GM23248 (cell line): Measurements from ENCODE around the gene DPP9. TPM values are rescaled to one million over a fixed set of nuclear protein-coding genes. Genes with fewer than 3 reads are reported as not detected.

Source experiments
- DNase-seq: peaks from one replicate; pipeline ENCODE4 v3.0.0-alpha.2; 2015
- H2AFZ ChIP-seq: fragments of 200-600 bp; sonication (generic); 2 replicates; pipeline ENCODE4 v1.6.1; 2016; ENCODE audit warnings: antibody characterized with exemption
- H3F3A ChIP-seq: fragments of 200-600 bp; sonication (generic); 2 replicates; pipeline ENCODE4 v1.6.1; 2016; ENCODE audit warnings: mild to moderate bottlenecking, antibody characterized with exemption, mixed run types; ENCODE audit not compliant: insufficient read depth
- H3K27ac ChIP-seq: fragments of 200-600 bp; sonication (generic); 2 replicates; pipeline ENCODE4 v1.5.1; 2016; ENCODE audit warnings: mild to moderate bottlenecking
- H3K27me3 ChIP-seq: fragments of 200-600 bp; sonication (generic); replicated peaks from 2 replicates; pipeline ENCODE4 v1.6.1; 2016; ENCODE audit warnings: mild to moderate bottlenecking; ENCODE audit not compliant: insufficient read depth
- H3K36me3 ChIP-seq: fragments of 200-600 bp; sonication (generic); 2 replicates; pipeline ENCODE4 v1.6.1; 2016; ENCODE audit warnings: low read depth, mild to moderate bottlenecking
- H3K4me1 ChIP-seq: fragments of 200-600 bp; sonication (generic); 2 replicates; pipeline ENCODE4 v1.6.1; 2016; ENCODE audit warnings: mild to moderate bottlenecking; ENCODE audit not compliant: insufficient read depth
- H3K4me2 ChIP-seq: fragments of 200-600 bp; sonication (generic); one replicate; pipeline ENCODE4 v1.6.1; 2016; ENCODE audit warnings: mild to moderate bottlenecking; ENCODE audit not compliant: unreplicated experiment
- H3K4me3 ChIP-seq: fragments of 200-600 bp; sonication (generic); 2 replicates; pipeline ENCODE4 v1.5.1; 2016; ENCODE audit warnings: mild to moderate bottlenecking
- H3K79me2 ChIP-seq: fragments of 200-600 bp; sonication (generic); 2 replicates; pipeline ENCODE4 v1.6.1; 2016; ENCODE audit warnings: mild to moderate bottlenecking; ENCODE audit not compliant: insufficient read depth
- H3K9ac ChIP-seq: fragments of 200-600 bp; sonication (generic); 2 replicates; pipeline ENCODE4 v1.6.1; 2016; ENCODE audit warnings: mild to moderate bottlenecking
- H3K9me2 ChIP-seq: fragments of 200-600 bp; sonication (generic); 2 replicates; pipeline ENCODE4 v1.6.1; 2016; ENCODE audit warnings: mixed run types, mild to moderate bottlenecking, moderate library complexity; ENCODE audit not compliant: insufficient read depth
- H3K9me3 ChIP-seq: fragments of 200-600 bp; sonication (generic); one replicate; pipeline ENCODE4 v1.6.1; 2017; ENCODE audit warnings: low read depth
- H4K20me1 ChIP-seq: fragments of 200-600 bp; sonication (generic); 2 replicates; pipeline ENCODE4 v1.6.0; 2016; ENCODE audit not compliant: insufficient read depth
- EZH2 ChIP-seq: fragments of 200-600 bp; sonication (generic); IDR thresholded peaks from 2 replicates; pipeline ENCODE4 v1.6.1; 2018; ENCODE audit warnings: antibody characterized with exemption, mild to moderate bottlenecking; ENCODE audit not compliant: insufficient read depth, poor library complexity, severe bottlenecking
- EZH2phosphoT487 ChIP-seq: fragments of 200-600 bp; sonication (generic); IDR thresholded peaks from 2 replicates; pipeline ENCODE4 v1.6.1; 2018; ENCODE audit warnings: antibody characterized with exemption, moderate library complexity, mild to moderate bottlenecking, low read depth; ENCODE audit not compliant: insufficient read depth
- WGBS, 2 experiments: methylation state at CpG; one replicate each; pipeline ENCODE4 v1.1.6; 2015 to 2017; ENCODE audit warnings: low lambda C conversion rate in 2 of 2, low coverage in 1 of 2; ENCODE audit errors: missing lambda C conversion rate in 2 of 2; 5-methylcytosine and 5-hydroxymethylcytosine counted together
- in situ Hi-C: fragments of 300-500 bp; cut with MboI; formaldehyde crosslinking; loops from 2 replicates; pipeline ENCODE4 v1.15.0; 2020
- polyA plus RNA-seq: library from polyadenylated mRNA; unstranded; fragments of >200 nt; fragmentation: Nextera tagmentation; extraction: Ambion mirVana; gene quantifications from 2 replicates; pipeline ENCODE4 v1.2.1, GENCODE V29; 2016
- total RNA-seq: library from RNA; depleted of rRNA; stranded (reverse); fragments of >200 nt; shearing (Covaris generic); gene quantifications from 2 replicates; pipeline ENCODE4 v1.2.3, GENCODE V29; 2014

Gene DPP9
- total and polyA plus RNA-seq, 2 experiments from 2014 or later, result 33.0 to 50.3 TPM

DNA sequence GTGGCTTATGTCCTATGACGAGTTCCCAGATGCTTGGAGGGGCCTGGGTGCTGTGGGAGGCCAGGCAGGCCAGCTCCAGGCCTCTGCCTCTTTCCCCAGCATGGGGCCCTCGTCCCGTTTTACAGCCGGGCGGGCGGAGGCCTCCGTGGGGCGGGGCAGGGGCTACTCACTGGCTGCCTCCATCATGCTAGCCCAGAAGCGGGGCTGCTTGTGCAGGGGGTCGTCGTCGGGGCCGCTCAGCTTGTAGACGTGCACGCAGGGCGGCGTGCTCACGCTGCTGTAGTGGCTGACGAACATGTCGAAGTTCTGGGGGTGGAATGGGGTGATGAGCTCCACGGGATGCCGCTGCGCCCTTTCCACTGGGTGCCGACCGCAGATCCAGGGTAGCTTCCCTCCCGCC lies 35.1 kb downstream of the DPP9 start:
- no peaks in the 10 kb centered on the region for H3K9me2 ChIP-seq
- no peaks in the 10 kb centered on the region; the same call in 1 of the 2 replicates for H3K36me3 ChIP-seq
- no peaks in the 10 kb centered on the region for H4K20me1 ChIP-seq
- H3K4me2 ChIP-seq, result no peak overlapping the region
- H3K9me3 ChIP-seq, result no peaks in the 10 kb centered on the region
- WGBS, 2 experiments, result 92 to 95% methylated on average over 22 to 24 of the region's 26 CpGs
- no peaks in the 10 kb centered on the region for H3K79me2 ChIP-seq
- H3K27ac ChIP-seq, result no peak overlapping the region
- DNase-seq, result no peak
- no peak overlapping the region for H2AFZ ChIP-seq
- H3K4me1 ChIP-seq, result no peaks in the 10 kb centered on the region
- H3F3A ChIP-seq, result no peaks in the 10 kb centered on the region
- TF ChIP-seq EZH2 (no peak), EZH2phosphoT487 (no peak)
- no peak overlapping the region for H3K9ac ChIP-seq
- in situ Hi-C loops, result no loop called here
- no peaks in the 10 kb centered on the region for H3K27me3 ChIP-seq
- H3K4me3 ChIP-seq, result no peak overlapping the region

DNA sequence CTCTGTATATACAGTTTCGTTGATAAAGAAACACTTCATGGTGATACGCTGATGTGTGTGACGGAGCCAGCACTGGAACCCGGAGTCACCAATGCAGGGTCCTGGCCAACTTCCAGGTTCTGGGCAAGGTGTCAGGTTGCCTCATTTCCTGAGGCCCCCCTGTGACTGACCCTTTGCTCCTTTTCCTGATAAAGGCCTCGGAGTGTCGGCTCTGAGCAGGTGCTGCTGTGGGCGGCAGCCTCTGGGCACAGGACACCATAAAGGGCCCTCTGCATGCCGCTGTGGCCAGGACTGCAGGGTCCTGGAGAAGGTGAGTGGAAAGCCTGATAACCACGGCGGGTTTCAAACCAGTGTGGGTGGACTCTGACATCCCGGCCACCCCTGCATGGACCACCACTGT lies 36.2 kb downstream of the DPP9 start:
- H3K27ac ChIP-seq, result no peak overlapping the region
- in situ Hi-C loops, result no loop called here
- no peaks in the 10 kb centered on the region for H3K9me2 ChIP-seq
- no peaks in the 10 kb centered on the region for H3K79me2 ChIP-seq
- no peaks in the 10 kb centered on the region for H3K27me3 ChIP-seq
- H3K4me1 ChIP-seq, result no peaks in the 10 kb centered on the region
- DNase-seq, result no peak
- no peak overlapping the region for H3K4me3 ChIP-seq
- H3K4me2 ChIP-seq, result no peak overlapping the region
- no peak overlapping the region for H2AFZ ChIP-seq
- no peaks in the 10 kb centered on the region for H3K9me3 ChIP-seq
- 90 to 95% methylated on average over 10 to 11 of the region's 11 CpGs for whole genome bisulfite sequencing, 2 experiments
- no peak overlapping the region for H3K9ac ChIP-seq
- no peaks in the 10 kb centered on the region for H3F3A ChIP-seq
- TF ChIP-seq EZH2 (no peak), EZH2phosphoT487 (no peak)
- H3K36me3 ChIP-seq, result no peaks in the 10 kb centered on the region; the same call in 1 of the 2 replicates
- H4K20me1 ChIP-seq, result no peaks in the 10 kb centered on the region

DNA sequence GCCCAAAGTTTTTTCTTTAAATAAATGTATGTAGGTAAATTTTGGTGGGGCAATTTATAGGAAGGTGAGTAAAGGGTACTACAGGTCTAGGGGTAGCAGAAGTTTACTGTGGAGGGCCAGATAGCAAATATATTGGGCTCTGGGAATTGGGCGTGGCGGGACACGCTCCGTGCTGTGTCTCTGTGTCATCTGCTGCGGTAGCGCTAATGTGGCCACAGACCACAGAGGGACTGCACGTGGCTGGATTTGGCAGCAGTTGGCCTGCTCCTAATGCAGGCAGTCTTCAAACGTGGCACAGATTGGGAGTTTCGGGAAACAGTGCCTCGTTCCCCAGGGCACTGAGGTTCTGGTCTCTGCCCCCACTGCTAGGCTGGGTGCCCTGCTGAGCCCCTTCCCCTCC lies 36.9 kb downstream of the DPP9 start:
- no peaks in the 10 kb centered on the region for H3F3A ChIP-seq
- no peaks in the 10 kb centered on the region for H3K4me1 ChIP-seq
- no peak overlapping the region for H3K27ac ChIP-seq
- WGBS, 2 experiments, result 88 to 91% methylated on average over 10 of the region's 10 CpGs
- in situ Hi-C loops, result no loop called here
- H3K9me3 ChIP-seq, result no peaks in the 10 kb centered on the region
- TF ChIP-seq EZH2, result no peak
- no peak for TF ChIP-seq EZH2phosphoT487
- no peaks in the 10 kb centered on the region for H4K20me1 ChIP-seq
- no peak overlapping the region for H2AFZ ChIP-seq
- H3K36me3 ChIP-seq, result no peaks in the 10 kb centered on the region; the same call in 1 of the 2 replicates
- H3K9ac ChIP-seq, result no peak overlapping the region
- H3K9me2 ChIP-seq, result no peaks in the 10 kb centered on the region
- no peaks in the 10 kb centered on the region for H3K27me3 ChIP-seq
- no peaks in the 10 kb centered on the region for H3K79me2 ChIP-seq
- H3K4me2 ChIP-seq, result no peak overlapping the region
- H3K4me3 ChIP-seq, result no peak overlapping the region
- DNase-seq, result no peak

DNA sequence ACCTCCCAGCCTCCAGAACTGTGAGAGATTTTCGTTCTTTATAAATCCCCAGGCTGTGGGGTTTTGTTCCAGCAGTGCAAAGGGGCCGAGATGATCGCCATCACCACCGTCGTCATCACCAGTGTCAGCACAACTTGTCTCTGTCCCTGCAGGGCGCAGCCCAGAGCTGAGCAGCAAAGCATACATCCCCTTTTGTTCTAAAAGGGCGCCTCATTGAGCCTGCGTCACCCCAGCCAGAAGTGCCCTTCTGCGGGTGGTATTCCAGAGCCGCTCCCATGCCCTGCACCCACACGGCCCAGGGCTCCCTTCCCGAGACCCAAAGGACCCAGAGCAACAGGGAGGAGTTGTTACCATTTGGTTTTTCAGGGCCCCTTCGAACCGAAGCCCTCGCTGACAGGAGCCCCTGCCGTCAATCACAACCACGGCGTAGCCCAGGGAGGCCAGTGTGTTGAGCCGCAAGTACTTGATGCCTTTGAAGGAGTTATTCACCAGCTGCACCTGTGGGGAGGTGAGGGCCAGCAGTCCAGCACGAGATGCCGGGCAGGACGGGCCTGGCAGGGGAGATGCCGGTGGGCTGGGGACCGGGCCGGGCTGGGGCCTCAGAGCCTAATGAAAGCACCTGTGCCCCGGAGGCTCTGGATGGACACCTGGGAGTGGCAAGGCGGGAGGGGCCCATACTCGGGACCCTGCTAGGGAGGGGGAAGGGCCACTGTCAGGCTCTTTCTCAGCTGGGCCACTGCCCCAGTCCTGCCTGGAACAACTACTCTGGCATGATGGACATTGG lies 39.1 kb downstream of the DPP9 start:
- 90 to 93% methylated on average over 21 to 28 of the region's 28 CpGs for WGBS, 2 experiments
- in situ Hi-C loops, result no loop called here
- H3K27ac ChIP-seq, result no peak overlapping the region
- no peaks in the 10 kb centered on the region for H3K4me1 ChIP-seq
- H3K9ac ChIP-seq, result no peak overlapping the region
- TF ChIP-seq EZH2 (no peak), EZH2phosphoT487 (no peak)
- no peaks in the 10 kb centered on the region for H3F3A ChIP-seq
- H3K4me3 ChIP-seq, result no peak overlapping the region
- DNase-seq, result no peak
- H2AFZ ChIP-seq, result no peak overlapping the region
- H3K79me2 ChIP-seq, result no peaks in the 10 kb centered on the region
- no peaks in the 10 kb centered on the region for H3K9me2 ChIP-seq
- H3K4me2 ChIP-seq, result no peak overlapping the region
- H3K9me3 ChIP-seq, result no peaks in the 10 kb centered on the region
- no peaks in the 10 kb centered on the region for H3K27me3 ChIP-seq
- H4K20me1 ChIP-seq, result no peaks in the 10 kb centered on the region
- peaks cover 3% of the 10 kb centered on the region; the same call in 1 of the 2 replicates for H3K36me3 ChIP-seq
